ENCODE data around the gene SIK3.

SIK3 gene

DNA sequence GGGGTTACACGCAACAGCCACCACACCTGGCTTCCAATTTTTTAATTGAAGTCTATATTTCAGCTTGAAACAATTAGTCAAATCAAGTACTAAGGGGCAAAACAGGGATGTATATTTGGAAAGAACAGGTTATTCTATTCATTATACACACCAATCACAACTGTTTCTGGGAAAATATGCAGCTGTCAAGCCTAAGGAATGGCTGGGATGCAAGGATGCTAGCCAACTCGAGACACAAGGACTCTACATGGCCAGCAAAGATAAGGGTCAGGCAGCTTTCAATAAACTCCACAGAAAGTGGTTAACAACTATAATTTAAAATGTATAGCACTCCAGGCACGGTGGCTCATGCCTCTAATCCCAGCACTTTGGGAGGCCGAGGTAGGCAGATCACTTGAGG, 134.0 kb downstream of the SIK3 start:
- DNase-seq (ENCODE audit: low spot score) = no peak

DNA sequence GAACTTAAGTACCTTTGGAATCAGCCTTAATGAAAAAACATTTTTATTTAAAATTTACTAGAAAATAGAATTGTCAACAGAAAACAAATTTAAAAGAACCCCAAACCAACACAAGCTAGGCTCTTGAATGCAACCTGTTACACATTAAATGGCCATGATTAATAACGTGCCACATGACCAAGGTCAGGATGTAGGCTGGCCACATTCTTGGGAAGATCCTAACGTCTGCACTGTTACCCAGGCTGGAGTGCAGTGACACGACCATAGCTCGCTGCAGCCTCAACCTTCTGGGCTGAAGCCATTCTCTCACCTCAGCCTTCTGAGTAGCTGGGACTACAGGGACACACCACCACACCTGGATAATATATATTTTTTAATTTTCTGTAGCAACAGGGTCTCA, 134.4 kb downstream of the SIK3 start:
- DNase-seq (ENCODE audit: low spot score) = no peak

DNA sequence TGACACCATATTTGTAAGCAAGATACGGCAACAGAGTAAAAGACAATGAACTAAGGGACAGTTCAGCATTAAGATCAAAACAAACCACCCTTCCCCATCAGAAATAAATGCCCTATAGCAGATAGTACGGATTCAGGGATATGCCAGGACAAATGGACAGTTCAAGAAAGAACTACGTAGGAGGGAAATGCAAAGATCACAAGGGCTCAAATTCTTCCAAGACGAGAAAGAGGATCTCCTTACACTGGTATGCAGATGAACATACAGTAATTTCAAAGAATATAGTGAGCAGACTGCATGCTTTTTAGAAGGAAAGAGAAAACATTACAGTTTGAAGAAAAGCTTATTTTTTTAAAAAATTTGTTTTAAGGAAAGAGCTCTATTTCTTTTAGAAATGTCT, 136.1 kb downstream of the SIK3 start:
- no peak for DNase-seq (ENCODE audit: low spot score)

DNA sequence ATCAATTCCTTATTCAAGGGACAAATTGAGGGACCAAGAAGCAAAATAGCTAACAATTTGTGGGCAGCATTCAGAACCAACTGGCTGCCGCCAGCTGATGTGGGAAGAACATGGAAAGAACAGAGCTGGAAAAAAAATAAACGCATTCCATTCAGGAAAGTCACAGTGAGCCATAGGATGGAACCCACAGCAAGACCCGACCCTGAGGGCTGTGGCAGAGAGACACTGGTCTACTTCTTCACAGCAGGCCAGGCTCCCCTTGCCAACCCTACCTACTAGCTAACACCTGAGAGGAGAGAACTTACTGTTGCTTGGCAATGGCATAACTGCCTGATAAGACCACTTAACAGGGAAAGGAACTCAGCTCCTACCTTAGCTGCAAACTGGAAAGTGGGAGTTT, 137.3 kb downstream of the SIK3 start:
- no peak for DNase-seq (ENCODE audit: low spot score)

DNA sequence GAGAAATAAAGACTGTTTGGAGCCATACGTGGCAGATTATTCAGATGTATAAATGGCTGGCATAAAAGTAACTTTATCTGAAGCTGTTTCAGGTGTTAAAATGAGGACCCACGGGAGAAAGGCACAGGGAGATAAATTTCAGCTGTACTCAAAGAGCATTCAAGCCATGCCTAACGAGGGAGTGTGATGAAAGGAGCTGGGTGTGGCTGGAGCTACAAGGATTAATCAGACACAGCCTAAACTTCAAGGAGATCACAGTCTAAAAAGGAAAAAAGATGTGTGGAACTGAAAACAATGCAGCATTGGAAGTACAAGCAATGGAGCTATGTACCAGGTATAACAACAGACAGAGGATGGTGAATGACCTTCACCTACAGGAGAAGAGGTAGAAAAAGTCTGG, 140.0 kb downstream of the SIK3 start:
- DNase-seq (ENCODE audit: low spot score) = no peak

DNA sequence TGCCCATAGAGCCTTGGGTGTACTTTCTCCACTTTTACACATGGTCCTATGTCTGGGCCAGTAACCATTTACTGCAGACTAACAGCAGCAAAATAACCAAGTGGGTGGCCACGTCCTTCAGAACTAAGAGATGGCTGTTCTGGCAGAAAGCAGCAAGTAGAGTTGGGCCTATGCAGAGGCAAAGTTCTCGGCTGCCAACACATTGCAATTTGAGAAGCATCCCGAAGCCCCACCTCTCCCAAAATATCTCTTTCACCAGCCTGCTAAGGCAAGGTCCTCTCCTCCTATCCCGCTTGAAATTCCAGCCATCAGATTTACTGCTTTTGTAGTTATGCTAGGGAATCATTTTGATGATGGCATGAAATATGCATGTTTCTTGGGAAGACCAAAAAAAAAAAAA, 142.3 kb downstream of the SIK3 start:
- no peak for DNase-seq (ENCODE audit: low spot score)

DNA sequence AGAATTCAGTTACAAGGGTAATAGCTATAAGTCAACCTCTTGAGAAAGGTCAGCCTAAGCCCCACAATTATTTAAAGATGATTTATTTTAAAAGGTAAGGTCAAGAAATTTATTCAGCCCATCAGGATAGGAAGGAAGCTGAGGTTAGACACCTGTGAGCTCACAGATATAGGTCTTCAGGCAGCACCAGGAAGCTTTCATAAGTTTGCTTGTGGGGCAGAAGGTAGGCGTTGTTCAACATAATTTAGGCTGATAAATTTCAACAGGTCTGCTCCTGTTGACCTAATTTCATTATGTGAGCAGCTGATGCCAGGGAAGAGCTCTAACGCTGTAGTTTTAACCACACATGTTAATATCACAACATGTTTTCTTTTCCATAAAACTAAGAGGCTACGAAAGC, 142.7 kb downstream of the SIK3 start:
- no peak for DNase-seq (ENCODE audit: low spot score)

DNA sequence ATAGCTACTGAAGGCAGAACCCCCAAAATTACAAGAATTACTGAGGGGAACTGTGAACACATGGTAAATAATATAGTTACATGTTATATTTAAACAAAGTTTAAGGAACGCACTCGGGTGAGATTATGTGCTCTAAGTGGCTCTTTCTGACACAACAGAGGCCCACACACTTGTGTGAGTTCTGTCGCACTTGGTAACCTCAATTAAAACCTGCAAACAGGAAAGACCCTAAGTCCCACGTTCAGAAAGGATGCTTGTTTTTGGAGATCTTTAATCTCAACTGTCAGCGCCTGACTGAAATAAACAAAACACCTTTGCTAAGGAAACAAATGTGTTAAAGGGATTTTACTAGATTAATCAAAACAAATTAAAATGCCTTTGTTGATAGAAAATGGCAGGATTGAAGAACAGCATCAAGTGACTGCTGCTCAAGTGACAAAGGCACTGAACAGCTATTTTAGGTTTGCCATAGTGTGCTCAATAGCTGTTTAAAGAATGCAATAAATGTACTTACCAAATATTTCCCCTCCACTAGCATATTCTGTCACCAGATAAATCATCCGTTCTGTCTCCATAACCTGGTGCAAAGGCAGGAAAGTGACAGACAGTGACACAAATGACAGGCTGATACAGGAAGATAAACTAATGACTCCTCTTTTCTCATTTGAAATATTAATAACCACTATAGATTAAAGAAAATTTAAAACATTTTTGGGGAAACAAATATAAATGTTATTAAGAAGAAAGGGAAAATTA, 144.5 kb downstream of the SIK3 start:
- DNase-seq (ENCODE audit: low spot score) = no peak

DNA sequence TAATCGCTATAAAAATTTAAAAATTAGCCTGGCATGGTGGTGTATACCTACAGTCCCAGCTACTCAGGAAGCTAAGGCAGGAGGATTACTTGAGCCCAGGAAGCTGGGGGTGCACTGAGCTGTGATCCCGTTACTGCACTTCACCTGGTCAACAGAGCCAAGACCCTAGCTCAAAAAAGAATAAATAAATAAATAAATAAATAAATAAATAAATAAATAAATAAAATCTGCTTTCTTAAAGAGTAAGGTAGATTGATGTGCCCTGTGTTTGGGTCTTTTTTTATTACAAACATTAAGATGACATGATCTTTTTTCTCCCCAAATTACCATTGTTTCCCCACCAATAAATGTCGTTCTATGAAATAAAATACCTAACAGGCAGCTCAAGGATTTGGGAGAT, 146.5 kb downstream of the SIK3 start:
- no peak for DNase-seq (ENCODE audit: low spot score)

DNA sequence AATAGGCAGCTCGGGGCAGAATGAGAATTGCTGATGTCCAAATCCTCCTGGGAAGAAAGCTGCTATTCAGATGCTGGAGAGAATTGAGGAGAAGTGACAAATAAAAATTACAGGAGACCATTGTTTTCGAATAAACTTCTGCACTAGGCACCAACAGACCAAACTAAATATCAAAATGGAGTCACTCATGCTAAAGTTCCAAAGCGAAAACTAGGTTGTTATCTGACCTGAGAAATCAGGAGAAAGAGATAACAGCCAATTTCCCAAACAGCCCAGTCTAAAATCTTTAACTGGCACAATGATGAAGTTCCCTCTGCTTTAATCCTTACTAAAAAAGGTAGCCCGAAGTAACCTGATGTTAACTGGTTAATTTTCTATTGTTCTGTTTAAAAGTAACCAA, 148.0 kb downstream of the SIK3 start:
- DNase-seq (ENCODE audit: low spot score) = no peak

DNA sequence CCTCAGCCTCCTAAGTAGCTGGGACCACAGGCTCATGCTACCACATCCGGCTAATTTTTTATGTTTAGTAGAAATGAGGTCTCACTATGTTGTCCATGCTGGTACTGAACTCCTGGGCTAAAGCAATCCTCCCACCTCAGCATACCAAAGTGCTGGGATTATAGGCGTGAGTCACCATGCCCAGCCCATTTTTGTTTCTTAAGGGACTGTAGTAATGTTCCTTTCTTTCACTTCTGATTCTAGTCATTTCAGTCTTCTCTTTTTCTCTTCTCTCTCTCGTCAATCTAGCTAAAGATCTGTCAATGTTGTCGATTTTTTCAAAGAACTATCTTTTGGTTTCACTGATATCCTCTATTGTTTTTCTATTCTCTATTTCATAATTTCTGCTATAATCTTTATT, 149.8 kb downstream of the SIK3 start:
- DNase-seq (ENCODE audit: low spot score) = no peak

DNA sequence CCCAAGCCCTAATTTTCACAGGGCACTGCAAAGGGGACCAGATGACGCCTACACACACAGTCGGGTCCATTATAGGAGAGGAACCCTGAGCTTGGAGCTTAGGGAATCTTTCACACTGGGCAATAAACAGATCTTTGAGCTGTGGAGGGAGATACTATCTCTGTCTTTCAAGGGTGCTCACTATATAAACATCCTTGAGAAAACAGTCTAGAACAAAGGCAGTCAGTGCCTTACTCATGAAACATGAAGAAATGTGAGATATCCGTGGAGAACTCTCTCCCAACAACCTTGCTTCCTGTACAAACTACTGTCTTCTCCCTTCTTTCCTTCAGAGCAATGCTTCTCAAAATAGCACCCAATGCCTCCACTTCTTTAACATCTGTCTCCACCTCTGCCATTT, 151.8 kb downstream of the SIK3 start:
- DNase-seq (ENCODE audit: low spot score) = no peak

DNA sequence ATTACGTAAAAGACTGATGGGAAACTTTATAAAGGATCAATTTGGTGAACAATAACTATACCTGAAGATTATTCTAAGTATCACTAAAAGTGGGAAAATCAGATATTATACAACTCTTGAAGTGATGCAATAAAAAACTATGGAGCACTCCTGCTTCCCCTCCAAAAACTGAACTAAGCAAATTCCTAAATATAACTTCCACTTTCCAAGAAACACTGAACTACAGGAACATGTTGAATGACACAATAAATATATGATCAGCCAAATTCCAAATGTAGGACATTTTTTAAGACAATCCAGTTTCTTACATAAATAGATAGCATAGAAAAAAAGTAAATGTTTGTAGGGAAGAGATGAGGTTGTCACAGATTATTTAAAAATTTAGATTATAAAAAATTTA, 158.7 kb downstream of the SIK3 start:
- DNase-seq (ENCODE audit: low spot score) = no peak

DNA sequence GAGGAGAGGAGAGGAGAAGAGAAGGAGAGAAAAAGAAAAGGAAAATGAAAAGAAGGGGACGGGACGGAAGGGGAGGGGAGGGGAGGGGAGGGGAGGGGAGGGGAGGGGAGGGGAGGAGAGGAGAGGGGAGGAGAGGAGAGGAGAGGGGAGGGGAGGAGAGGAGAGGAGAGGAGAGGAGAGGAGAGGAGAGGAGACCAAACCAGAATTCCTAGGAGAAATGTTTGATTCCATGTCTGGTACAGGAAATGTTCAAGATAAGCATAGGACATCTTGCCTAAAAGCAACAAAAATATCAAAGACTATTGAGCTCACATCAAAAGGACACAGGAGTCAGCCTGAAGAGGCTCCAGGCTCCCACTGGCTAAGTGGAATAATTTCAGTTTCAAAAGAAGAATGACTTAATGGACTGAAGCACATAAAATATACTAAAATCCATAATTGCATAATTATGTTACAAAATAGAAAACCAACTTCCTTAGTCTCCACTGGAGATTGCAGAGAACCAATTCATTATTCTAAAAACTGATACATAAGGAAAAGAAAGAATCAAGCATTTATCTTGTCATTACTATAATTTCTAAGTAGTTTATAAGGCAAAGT, 159.7 kb downstream of the SIK3 start:
- DNase-seq (ENCODE audit: low spot score) = no peak

DNA sequence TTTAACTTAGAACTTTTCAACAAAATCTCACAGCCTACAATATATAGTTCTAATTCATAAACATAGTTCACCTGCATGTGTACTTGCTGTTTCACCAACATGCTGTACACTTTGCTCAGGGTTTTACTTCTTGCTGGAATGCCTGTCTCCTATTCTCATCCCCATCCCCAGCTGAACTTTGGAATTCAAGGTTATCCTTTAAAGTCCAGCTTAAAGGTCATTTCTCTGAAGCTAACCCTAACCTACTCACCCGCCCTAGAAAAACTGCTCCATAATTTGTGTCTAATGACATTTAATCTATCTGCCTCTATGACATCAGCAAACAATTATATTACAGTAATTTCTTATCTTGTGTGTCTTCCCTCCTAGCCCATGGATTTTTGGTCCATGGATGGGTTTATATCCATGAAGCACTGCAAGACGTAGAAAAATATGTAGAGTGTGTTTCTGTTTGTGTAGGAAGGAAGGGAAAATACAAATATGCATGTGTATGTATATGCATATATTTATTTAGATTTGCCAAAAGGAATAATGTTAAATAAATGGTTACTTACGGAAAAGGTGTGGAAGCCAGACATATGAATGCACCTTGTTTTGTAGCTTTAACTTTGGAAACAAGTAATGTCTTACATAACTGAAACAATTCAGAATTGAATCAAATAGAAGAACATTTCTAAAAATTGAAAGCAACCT, 161.3 kb downstream of the SIK3 start:
- no peak for DNase-seq (ENCODE audit: low spot score)

DNA sequence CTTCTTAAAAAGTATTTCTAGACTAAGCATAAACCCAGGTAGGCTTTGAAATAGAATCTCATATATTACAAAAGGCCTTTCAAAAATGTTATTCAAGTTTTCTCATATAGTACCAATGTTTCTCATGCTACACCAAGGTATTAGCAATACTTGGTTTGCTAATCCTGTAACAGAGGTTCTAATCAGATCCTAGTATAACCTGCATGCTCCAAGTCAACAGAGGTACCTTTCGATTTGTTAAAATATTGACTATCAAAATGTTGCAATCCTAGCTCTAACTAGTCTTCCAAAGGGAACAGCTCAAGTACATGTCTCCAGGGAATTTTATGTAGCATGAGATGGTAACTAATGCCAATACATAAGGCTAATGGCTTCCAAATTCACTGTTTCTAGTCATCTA, 162.7 kb downstream of the SIK3 start:
- no peak for DNase-seq (ENCODE audit: low spot score)

DNA sequence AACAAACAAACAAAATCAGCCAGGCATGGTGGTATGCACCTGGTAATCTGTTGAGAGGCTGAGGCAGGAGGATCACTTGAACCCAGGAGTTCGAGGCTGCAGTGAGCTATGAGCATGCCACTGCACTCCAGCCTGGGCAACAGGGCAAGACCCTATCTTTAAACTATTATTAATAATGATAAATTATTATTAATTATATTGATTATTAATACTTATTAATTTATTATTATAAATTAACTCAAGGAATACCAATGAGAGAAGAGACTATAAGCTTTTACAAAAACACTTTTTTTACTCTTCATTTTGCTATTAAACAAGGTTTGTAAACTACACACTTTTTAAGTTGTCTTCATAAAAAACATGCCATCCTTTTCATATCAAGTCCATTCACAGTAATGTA, 163.1 kb downstream of the SIK3 start:
- DNase-seq (ENCODE audit: low spot score) = no peak

DNA sequence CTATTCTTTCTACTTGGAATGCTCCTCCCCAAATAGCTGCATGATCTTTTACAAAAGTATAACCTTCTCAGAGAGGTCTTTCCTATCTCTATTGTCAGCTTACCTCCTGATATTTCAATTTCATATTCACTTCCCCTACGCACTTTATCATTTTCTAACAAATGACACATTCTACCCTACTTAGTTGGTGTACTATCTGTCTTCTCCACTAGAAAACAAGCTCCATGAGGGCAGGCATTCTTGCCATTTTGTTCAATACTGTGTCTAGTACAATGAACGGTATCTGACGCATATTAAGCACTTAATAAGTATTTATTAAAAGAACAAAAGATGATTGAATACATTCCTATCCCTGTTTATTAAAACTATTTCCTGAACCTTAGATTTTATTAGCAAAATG, 164.3 kb downstream of the SIK3 start:
- no peak for DNase-seq (ENCODE audit: low spot score)

DNA sequence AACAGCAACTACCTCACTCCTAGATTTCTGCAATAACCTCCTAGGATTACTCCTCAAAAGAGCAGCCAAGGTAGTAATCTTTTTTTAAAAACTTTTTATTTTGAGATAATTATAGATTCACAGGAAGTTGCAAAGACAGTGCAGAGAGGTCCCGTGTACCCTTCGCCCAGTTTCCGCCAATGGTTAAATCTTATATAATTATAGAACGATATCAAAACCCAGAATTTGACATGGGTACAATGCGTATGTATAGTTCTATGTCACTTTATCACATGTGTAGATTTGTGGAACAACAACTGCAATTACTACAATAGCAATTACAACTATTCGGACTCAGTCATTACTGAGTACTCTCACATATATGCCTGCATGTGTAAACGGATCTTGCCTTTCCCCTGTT, 166.0 kb downstream of the SIK3 start:
- DNase-seq (ENCODE audit: low spot score) = no peak

DNA sequence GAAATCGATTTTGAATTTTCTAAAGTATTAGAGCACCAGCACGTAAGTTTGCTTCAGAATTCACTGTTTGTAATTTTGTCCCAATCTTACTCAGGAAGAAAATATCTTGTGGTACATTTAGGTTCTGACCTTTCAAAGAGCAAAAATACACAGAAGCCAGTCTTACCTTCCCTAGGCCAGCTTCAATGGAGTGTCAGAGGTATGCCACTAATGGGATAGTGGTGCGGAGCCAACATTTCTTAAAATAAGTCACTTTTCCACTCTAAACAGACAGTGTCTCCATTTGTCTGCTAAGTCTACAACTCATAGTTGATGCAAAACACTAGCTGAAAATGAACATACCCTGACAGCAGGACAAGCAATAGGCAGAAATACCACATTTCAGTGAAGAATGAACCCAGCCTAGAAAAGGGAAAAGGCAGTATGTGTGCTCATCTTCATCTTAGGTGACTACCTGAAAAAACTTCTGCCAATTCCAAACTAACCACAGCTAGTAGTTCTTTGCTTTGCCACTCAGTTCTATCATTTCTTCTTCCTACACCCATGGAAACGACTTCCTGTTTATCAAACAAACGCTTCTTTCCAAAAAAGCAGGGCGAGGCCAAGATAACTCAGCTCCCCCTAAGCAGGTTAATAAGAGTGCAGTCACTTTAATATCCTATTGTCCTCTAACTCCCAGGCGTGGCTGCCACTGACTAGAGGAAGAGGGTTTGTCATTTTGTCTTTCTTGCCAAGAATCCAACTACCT, 166.8 kb downstream of the SIK3 start:
- no peak for DNase-seq (ENCODE audit: low spot score)

DNA sequence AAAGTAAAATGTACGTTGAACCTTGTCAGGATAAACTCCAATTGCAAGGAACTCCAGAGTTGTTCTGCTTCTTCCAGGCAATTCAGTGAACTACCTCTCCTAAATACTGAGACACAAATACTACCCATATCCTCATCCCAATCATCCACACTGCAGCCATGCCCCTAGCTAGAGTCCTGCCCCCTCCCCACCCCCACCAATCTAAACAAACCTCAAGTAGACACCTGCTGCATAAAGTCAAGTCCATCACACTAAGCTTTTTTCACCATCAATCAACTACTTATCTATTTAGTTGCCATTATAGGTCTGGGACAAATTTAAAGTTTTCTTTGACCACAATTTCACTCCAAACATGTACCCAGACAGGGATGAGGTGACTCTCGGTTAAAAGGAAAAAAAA, 167.6 kb downstream of the SIK3 start:
- no peak for DNase-seq (ENCODE audit: low spot score)

DNA sequence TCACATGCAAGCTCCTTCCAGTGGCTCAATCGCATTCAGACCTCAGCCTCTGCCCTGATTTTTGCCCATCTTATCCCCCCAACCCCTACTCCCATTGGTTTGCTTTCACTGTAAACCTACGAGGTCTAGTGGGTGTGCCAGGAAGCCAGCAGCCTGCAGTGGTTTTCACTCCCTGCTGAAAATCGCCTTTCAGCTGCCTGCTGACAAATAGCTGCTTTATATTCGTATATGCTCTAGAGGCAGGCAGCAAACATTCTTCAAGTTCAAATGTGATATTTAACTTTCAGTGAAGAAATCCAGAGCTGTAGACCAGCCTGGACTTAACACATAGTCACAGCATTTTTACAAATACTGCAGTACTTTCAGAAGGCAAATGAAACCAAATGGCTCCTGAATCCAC, 168.1 kb downstream of the SIK3 start:
- DNase-seq (ENCODE audit: low spot score) = no peak

Data from HuH-7 (cell line).